ENCODE data around the gene HOXA3.

DNA sequence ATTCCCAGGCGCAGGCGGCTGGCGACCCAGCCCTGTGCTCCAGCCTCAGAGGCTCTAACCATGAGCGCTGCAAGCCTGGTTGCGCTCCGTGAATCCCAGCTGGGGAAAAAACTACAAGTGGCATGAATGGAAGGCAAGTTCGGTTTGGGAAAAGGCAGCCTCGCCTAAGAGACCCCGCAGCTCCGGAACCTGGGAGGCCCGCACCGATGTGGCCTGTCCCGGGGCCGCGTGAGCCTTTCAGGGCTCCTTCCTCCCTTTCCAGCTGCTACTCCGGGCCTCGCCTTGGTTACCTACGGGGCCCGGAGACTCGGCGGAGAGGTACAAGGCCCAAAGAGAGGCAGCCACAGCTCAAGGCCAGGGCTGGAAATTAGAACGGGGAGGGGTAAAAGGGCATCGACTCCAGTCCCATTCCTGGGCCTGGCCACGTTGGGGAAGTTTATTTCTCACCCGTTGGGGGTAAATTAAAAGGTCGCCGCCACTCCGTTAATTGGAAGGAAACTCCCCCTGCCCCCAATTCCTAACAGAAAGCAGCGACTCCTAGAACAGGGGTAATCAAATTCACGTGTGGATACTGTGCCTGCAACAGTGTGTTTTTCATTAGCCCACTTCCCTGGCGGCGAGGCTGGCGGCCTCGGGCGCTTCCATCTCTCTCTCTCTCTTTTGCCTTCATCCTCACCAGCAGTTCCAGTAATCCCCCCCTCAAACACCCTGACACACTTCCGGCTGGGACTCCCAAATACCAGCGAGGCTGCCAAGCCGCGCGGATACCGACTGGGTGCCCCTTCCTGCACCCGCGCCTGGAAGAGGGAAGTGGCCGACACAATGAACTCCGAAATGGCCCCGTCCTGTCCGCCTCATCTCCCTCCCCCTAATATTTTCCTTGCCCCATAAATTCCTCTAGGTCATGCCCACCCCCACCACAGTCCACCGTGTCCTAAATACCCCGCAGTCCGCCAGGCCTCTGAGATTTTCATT, 14.4 kb upstream of the HOXA3 start:
- TF ChIP-seq, protein P1, sequence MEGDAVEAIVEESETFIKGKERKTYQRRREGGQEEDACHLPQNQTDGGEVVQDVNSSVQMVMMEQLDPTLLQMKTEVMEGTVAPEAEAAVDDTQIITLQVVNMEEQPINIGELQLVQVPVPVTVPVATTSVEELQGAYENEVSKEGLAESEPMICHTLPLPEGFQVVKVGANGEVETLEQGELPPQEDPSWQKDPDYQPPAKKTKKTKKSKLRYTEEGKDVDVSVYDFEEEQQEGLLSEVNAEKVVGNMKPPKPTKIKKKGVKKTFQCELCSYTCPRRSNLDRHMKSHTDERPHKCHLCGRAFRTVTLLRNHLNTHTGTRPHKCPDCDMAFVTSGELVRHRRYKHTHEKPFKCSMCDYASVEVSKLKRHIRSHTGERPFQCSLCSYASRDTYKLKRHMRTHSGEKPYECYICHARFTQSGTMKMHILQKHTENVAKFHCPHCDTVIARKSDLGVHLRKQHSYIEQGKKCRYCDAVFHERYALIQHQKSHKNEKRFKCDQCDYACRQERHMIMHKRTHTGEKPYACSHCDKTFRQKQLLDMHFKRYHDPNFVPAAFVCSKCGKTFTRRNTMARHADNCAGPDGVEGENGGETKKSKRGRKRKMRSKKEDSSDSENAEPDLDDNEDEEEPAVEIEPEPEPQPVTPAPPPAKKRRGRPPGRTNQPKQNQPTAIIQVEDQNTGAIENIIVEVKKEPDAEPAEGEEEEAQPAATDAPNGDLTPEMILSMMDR (IDR thresholded peaks at IDR 0.05): no peak
- TF ChIP-seq POLR2A (IDR thresholded peaks at IDR 0.05): no peak

Measured in lower leg skin (tissue), 3 donors.